ENCODE measurements around the gene STK10. TPM values are rescaled to one million over a fixed set of nuclear protein-coding genes. Genes with fewer than 3 reads are reported as not detected.
A peak's percentile ranks its signal among the peaks of the same experiment; 100 is the strongest.

The STK10 gene
- total and polyA plus RNA-seq, 2 of the 8 experiments (the other 6 are each of a cell fraction or from before 2014, with no cell fraction given): 10.5 to 21.4 TPM

DNA sequence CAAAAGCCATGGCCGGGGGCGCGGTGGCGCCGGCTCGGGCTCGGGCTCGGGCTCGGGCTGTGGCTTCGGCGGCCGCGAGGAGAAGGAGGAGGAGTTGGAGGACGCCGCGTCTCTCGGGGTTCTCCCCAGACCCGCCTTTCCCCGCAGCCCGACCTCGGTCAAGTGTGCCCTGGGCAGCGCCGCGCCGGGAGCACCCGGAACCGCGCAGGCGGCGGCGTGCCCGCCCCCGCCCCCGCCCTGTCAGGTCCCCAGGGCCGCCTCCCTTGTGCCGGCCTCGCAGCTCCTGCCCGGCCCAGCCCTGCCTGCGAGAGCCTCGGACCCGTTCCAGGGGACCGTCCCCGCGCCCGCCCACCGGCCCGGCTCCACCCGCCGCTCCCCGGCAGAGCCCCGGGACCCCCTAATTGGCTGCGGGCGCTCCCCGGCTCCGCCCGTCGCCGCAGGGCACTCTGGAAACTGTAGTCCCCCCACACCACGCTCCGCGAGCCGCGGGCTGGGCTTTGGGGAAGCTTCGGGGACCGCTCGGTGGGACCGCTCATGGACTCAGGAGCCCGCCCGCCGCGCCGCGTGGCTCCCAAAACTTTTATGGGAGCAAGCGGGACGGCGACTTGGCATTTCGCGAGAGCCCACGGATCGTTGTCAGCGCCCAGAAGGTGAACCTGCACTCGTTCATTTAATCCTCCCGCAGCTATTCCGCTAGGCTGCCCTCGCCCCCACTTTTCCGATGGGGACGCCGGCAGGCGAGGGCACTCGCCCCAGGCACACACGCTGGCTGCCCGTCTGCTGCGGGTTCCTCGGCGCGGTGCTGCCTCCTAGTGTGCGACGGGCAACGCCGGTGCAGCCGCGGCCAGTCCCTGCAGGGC lies at the start of gene STK10 (continued):
- TF ChIP-seq CTBP2 (IDR thresholded peaks at IDR 0.05; ENCODE audit: borderline replicate concordance, insufficient read depth, insufficient read length, low read length) (peak; percentile 70), TCF12 (IDR thresholded peaks at IDR 0.05; ENCODE audit: low read depth, low read length) (no peak), EGR1 (IDR thresholded peaks at IDR 0.05; ENCODE audit: borderline replicate concordance, low read depth, low read length) (peak; percentile 62; the same call in 1 of the 2 replicates), SIRT6 (IDR thresholded peaks at IDR 0.05; ENCODE audit: low read length) (no peak), SP2 (IDR thresholded peaks at IDR 0.05; ENCODE audit: low read length) (no peak), BCL11A (IDR thresholded peaks at IDR 0.05; ENCODE audit: low read depth in 2 of 2, low read length in 2 of 2) (no peak), POLR2A (IDR thresholded peaks at IDR 0.05; ENCODE audit: control extremely low read depth in 1 of 2, low read depth in 2 of 2, low read length in 2 of 2) (no peak; a peak in 1 of 3 replicates), SRF (IDR thresholded peaks at IDR 0.05; ENCODE audit: low read depth, low read length) (no peak), SP4 (IDR thresholded peaks at IDR 0.05; ENCODE audit: low read length) (0 out of 2 replicates have a peak, but pooled peaks have one; percentile 56), NANOG (IDR thresholded peaks at IDR 0.05; ENCODE audit: insufficient read depth, low read depth, low read length, poor library complexity, severe bottlenecking) (no peak)
- TF ChIP-seq, protein P1, sequence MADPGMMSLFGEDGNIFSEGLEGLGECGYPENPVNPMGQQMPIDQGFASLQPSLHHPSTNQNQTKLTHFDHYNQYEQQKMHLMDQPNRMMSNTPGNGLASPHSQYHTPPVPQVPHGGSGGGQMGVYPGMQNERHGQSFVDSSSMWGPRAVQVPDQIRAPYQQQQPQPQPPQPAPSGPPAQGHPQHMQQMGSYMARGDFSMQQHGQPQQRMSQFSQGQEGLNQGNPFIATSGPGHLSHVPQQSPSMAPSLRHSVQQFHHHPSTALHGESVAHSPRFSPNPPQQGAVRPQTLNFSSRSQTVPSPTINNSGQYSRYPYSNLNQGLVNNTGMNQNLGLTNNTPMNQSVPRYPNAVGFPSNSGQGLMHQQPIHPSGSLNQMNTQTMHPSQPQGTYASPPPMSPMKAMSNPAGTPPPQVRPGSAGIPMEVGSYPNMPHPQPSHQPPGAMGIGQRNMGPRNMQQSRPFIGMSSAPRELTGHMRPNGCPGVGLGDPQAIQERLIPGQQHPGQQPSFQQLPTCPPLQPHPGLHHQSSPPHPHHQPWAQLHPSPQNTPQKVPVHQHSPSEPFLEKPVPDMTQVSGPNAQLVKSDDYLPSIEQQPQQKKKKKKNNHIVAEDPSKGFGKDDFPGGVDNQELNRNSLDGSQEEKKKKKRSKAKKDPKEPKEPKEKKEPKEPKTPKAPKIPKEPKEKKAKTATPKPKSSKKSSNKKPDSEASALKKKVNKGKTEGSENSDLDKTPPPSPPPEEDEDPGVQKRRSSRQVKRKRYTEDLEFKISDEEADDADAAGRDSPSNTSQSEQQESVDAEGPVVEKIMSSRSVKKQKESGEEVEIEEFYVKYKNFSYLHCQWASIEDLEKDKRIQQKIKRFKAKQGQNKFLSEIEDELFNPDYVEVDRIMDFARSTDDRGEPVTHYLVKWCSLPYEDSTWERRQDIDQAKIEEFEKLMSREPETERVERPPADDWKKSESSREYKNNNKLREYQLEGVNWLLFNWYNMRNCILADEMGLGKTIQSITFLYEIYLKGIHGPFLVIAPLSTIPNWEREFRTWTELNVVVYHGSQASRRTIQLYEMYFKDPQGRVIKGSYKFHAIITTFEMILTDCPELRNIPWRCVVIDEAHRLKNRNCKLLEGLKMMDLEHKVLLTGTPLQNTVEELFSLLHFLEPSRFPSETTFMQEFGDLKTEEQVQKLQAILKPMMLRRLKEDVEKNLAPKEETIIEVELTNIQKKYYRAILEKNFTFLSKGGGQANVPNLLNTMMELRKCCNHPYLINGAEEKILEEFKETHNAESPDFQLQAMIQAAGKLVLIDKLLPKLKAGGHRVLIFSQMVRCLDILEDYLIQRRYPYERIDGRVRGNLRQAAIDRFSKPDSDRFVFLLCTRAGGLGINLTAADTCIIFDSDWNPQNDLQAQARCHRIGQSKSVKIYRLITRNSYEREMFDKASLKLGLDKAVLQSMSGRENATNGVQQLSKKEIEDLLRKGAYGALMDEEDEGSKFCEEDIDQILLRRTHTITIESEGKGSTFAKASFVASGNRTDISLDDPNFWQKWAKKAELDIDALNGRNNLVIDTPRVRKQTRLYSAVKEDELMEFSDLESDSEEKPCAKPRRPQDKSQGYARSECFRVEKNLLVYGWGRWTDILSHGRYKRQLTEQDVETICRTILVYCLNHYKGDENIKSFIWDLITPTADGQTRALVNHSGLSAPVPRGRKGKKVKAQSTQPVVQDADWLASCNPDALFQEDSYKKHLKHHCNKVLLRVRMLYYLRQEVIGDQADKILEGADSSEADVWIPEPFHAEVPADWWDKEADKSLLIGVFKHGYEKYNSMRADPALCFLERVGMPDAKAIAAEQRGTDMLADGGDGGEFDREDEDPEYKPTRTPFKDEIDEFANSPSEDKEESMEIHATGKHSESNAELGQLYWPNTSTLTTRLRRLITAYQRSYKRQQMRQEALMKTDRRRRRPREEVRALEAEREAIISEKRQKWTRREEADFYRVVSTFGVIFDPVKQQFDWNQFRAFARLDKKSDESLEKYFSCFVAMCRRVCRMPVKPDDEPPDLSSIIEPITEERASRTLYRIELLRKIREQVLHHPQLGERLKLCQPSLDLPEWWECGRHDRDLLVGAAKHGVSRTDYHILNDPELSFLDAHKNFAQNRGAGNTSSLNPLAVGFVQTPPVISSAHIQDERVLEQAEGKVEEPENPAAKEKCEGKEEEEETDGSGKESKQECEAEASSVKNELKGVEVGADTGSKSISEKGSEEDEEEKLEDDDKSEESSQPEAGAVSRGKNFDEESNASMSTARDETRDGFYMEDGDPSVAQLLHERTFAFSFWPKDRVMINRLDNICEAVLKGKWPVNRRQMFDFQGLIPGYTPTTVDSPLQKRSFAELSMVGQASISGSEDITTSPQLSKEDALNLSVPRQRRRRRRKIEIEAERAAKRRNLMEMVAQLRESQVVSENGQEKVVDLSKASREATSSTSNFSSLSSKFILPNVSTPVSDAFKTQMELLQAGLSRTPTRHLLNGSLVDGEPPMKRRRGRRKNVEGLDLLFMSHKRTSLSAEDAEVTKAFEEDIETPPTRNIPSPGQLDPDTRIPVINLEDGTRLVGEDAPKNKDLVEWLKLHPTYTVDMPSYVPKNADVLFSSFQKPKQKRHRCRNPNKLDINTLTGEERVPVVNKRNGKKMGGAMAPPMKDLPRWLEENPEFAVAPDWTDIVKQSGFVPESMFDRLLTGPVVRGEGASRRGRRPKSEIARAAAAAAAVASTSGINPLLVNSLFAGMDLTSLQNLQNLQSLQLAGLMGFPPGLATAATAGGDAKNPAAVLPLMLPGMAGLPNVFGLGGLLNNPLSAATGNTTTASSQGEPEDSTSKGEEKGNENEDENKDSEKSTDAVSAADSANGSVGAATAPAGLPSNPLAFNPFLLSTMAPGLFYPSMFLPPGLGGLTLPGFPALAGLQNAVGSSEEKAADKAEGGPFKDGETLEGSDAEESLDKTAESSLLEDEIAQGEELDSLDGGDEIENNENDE (IDR thresholded peaks at IDR 0.05; ENCODE audit: insufficient replicate concordance, low read length): no peak

Data from H1 (cell line).